ENCODE results near the gene SYT2. TPM values are rescaled to one million over a fixed set of nuclear protein-coding genes. Genes with fewer than 3 reads are reported as not detected.

The SYT2 gene
- total and polyA plus RNA-seq, 4 donors, result 0.01 to 0.23 (median 0.03) TPM

DNA sequence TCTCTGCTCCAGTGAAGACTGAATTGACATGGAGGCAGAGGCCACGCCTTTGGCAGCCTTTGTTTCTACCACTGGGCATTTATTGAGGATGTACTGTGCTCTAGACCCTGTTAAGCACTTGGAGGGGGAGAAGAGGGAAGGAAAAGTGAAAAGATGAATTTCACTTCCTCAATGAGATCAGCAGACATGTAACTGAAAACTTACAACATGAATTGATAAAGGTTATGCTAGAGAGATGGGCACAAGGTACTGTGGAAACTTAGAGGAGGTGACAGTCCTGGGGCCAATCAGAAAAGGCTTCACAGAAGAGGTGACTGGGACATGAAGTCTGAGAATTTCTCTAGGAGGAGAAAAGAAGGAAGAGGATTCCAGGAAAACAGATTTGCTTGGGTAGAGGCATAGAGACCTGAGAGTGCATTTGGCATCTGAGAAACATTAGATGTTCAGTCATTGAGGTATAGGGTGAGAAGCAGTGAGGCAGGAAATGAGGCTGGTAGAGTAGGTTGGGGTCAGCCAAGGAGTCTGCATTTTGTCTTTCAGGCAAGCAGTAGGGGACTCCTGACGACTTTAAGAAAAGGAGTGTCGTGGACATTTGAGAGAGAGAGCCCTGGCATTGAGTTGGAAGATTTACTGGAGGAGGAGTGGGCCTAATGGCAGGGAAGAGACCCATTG, 113.0 kb downstream of the SYT2 start:
- DNase-seq, result no peak
- TF ChIP-seq, protein P1, sequence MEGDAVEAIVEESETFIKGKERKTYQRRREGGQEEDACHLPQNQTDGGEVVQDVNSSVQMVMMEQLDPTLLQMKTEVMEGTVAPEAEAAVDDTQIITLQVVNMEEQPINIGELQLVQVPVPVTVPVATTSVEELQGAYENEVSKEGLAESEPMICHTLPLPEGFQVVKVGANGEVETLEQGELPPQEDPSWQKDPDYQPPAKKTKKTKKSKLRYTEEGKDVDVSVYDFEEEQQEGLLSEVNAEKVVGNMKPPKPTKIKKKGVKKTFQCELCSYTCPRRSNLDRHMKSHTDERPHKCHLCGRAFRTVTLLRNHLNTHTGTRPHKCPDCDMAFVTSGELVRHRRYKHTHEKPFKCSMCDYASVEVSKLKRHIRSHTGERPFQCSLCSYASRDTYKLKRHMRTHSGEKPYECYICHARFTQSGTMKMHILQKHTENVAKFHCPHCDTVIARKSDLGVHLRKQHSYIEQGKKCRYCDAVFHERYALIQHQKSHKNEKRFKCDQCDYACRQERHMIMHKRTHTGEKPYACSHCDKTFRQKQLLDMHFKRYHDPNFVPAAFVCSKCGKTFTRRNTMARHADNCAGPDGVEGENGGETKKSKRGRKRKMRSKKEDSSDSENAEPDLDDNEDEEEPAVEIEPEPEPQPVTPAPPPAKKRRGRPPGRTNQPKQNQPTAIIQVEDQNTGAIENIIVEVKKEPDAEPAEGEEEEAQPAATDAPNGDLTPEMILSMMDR (IDR thresholded peaks at IDR 0.05; ENCODE audit: control extremely low read depth, extremely low read depth), result no peak
- no peak for ATAC-seq (ENCODE audit: insufficient read depth, low FRiP score)
- WGBS, 2 donors, result 96 to 98% methylated on average over 3 of the region's 3 CpGs
- Histone ChIP-seq H3K36me3 (ENCODE audit: control insufficient read depth in 4 of 4, insufficient read depth in 4 of 4, low read length in 4 of 4) (peaks cover 0 to 15% (median 2%) of the 10 kb centered on the region in 4 donors), H3K27ac (ENCODE audit: low read depth in 1 of 2, low read length in 1 of 2) (no peak overlapping the region), H3K9ac (ENCODE audit: insufficient read depth in 1 of 2, low read length in 2 of 2) (no peak overlapping the region), H3K4me3 (no peak overlapping the region), H3K4me1 (ENCODE audit: control insufficient read depth in 5 of 5, insufficient read depth in 5 of 5, low read length in 5 of 5) (peaks cover 0 to 8% (median 0%) of the 10 kb centered on the region in 5 donors), H3K9me3 (ENCODE audit: control insufficient read depth in 4 of 4, insufficient read depth in 3 of 4, low read length in 3 of 4) (no peaks in the 10 kb centered on the region), H3K27me3 (ENCODE audit: control insufficient read depth in 3 of 3, insufficient read depth in 3 of 3, low read length in 2 of 3) (no peaks in the 10 kb centered on the region)

DNA sequence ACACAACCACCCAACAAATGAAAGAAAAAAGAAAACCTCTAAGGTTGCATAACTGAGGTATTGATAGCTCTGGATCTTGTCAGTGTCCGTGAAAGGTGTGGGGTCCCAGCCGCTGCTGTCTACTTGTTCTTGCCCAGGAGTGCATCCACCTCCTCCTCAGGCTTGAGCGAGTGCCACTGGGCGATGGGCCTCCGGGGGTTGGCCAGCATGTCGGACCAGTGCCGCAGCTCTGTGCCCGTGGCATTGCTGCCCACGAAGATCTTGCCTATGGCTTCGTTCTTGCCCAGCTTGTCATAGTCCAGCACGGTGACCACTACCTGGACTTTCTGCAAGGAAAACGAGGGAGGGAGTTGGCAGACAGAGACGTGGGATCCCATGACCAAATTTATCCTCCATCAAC, 113.6 kb downstream of the SYT2 start:
- 90 to 91% methylated on average over 13 of the region's 13 CpGs for WGBS, 2 donors
- H3K27ac ChIP-seq (ENCODE audit: low read depth in 1 of 2, low read length in 1 of 2), result no peak overlapping the region
- no peaks in the 10 kb centered on the region for H3K9me3 ChIP-seq (ENCODE audit: control insufficient read depth in 4 of 4, insufficient read depth in 3 of 4, low read length in 3 of 4)
- peaks cover 0 to 13% (median 1%) of the 10 kb centered on the region in 4 donors for H3K36me3 ChIP-seq (ENCODE audit: control insufficient read depth in 4 of 4, insufficient read depth in 4 of 4, low read length in 4 of 4)
- no peak overlapping the region for H3K9ac ChIP-seq (ENCODE audit: insufficient read depth in 1 of 2, low read length in 2 of 2)
- TF ChIP-seq, protein P1 (IDR thresholded peaks at IDR 0.05; ENCODE audit: control extremely low read depth, extremely low read depth), result no peak
- H3K27me3 ChIP-seq (ENCODE audit: control insufficient read depth in 3 of 3, insufficient read depth in 3 of 3, low read length in 2 of 3), result no peaks in the 10 kb centered on the region
- no peak for DNase-seq
- H3K4me1 ChIP-seq (ENCODE audit: control insufficient read depth in 5 of 5, insufficient read depth in 5 of 5, low read length in 5 of 5), result peaks cover 0 to 8% (median 0%) of the 10 kb centered on the region in 5 donors
- H3K4me3 ChIP-seq, result no peak overlapping the region
- ATAC-seq (ENCODE audit: insufficient read depth, low FRiP score), result no peak

DNA sequence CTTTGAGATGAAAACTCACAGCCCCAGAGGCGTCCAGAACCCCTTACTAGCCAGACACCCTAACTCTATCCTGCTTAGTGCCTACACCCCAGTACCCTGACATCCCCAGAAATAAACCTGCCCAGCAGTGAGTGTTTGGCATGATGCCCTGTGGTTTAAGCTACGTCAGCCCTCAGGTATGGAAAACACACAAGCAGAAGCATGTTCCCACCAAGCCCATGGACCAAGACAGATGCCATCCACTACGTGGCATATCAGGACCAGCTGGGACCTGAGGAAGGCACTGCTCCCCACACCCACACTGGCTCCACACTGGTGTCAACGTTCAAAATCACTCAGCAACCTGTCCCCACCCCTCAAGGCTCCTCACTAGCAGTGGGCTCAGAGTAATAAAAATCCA, 116.4 kb downstream of the SYT2 start:
- Histone ChIP-seq H3K27ac (ENCODE audit: low read depth in 1 of 2, low read length in 1 of 2) (no peak overlapping the region), H3K27me3 (ENCODE audit: control insufficient read depth in 3 of 3, insufficient read depth in 3 of 3, low read length in 2 of 3) (no peaks in the 10 kb centered on the region), H3K9ac (ENCODE audit: insufficient read depth in 1 of 2, low read length in 2 of 2) (no peak overlapping the region), H3K36me3 (ENCODE audit: control insufficient read depth in 4 of 4, insufficient read depth in 4 of 4, low read length in 4 of 4) (peaks cover 0 to 10% (median 1%) of the 10 kb centered on the region in 4 donors), H3K9me3 (ENCODE audit: control insufficient read depth in 4 of 4, insufficient read depth in 3 of 4, low read length in 3 of 4) (no peaks in the 10 kb centered on the region), H3K4me3 (no peak overlapping the region), H3K4me1 (ENCODE audit: control insufficient read depth in 5 of 5, insufficient read depth in 5 of 5, low read length in 5 of 5) (peaks cover 3 to 19% (median 10%) of the 10 kb centered on the region in 5 donors)
- TF ChIP-seq, protein P1 (IDR thresholded peaks at IDR 0.05; ENCODE audit: control extremely low read depth, extremely low read depth), result no peak
- ATAC-seq (ENCODE audit: insufficient read depth, low FRiP score) (no peak), DNase-seq (no peak)
- WGBS, 2 donors, result 81 to 90% methylated on average over 4 of the region's 4 CpGs

Data from lung (tissue), 12 donors.